ENCODE results near the gene HHEX. TPM values are rescaled to one million over a fixed set of nuclear protein-coding genes. Genes with fewer than 3 reads are reported as not detected.
"Not testable (repeated sequence)": the region's sequence is repeated elsewhere in the genome, so short reads cannot be mapped to it uniquely, and the experiment has no call there.

Gene HHEX
- total RNA-seq (2014; rRNA removed; shearing (Covaris generic)): 21.6 and 23.5 TPM in 2 replicates
- 17.8 and 30.2 TPM in 2 replicates for polyA plus RNA-seq (2014; cell fraction: nucleus; rRNA removed)

GRCh38 chr10:92689663-92690210, at the start of gene HHEX:
HHEX (plus strand) TSS chr10:92689955; CDS start chr10:92689987, 32 bp downstream.
- DNase-seq (ENCODE audit: extremely low read depth, low read depth): peak; percentile 75

DNA sequence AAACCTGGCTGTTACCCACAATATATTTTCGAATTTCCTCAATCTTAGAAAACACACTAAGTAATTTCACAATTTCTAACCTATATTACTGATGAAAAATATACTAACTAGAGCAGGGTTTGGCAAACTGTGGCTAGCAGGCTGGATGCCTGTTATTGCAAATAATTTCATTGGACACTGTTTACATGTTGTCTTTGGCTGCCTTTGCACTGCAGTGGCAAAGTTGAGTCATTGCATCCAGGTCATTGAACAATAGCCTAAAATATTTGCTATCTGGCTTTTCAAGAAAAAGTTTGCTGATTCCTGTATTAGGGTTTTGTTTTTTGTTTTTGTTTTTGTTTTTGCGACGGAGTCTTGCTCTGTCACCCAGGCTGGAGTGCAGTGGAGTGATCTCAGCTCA, 49.6 kb upstream of the HHEX start:
- DNase-seq (ENCODE audit: extremely low read depth, low read depth): peak; percentile 68

DNA sequence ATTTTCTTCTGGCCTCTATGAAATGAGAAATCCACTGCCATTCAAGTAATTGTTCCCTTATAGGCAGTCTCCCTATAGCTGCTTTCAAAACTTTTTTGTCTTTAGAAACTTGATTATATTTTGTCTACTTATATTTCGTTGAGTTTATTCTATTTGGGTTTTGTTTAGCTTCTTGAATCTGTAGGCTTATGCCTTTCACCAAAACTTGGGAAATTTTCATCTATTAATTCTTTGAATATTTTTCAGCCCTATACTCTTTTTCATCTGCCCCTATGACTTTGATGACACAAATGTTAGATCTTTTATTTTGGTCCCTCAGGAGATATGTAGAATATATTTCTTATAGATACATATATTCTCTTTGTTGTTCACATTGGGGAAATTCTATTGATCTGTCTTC, 48.3 kb upstream of the HHEX start:
- DNase-seq (ENCODE audit: extremely low read depth, low read depth): no peak

- DNase-seq (ENCODE audit: extremely low read depth, low read depth): no peak
Measured at GRCh38 chr10:92644921-92645320, 44.8 kb upstream of the HHEX start.

DNA sequence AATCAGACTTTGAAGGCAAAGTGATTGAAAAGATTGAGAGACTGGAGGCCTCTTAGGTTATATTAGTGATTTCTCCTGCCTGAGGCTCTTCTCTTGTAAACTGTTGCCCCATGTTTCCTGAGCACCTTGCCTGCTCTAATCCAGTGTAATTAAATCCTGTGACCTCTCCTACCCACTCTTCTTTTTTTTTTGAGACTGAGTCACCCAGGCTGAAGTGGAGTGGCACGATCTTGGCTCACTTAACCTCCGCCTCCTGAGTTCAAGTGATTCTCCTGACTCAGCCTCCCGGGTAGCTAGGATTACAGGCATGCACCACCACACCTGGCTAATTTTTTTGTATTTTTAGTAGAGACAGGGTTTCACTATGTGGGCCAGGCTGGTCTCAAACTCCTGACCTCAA, 38.9 kb upstream of the HHEX start:
- not testable (repeated sequence) for DNase-seq (ENCODE audit: extremely low read depth, low read depth)

DNA sequence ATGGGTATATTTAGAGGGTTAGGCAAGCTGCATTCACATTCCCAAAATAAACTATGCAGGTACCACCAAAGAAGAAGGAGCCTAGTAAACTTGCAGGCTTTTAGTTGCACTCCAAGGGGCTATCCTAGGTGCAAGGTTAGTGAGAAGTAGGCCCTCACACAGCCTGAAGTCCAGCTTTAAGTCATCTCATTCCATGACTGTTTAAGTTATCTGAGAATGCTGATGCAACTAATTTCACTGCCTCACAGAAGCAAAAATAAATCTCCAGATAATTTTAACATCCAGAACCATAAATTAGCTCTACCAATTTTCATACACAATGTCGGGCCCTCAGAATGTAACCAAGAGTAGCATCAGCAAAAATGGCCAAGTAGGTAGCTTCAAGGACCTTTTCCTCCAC, 34.3 kb upstream of the HHEX start:
- no peak for DNase-seq (ENCODE audit: extremely low read depth, low read depth)

DNA sequence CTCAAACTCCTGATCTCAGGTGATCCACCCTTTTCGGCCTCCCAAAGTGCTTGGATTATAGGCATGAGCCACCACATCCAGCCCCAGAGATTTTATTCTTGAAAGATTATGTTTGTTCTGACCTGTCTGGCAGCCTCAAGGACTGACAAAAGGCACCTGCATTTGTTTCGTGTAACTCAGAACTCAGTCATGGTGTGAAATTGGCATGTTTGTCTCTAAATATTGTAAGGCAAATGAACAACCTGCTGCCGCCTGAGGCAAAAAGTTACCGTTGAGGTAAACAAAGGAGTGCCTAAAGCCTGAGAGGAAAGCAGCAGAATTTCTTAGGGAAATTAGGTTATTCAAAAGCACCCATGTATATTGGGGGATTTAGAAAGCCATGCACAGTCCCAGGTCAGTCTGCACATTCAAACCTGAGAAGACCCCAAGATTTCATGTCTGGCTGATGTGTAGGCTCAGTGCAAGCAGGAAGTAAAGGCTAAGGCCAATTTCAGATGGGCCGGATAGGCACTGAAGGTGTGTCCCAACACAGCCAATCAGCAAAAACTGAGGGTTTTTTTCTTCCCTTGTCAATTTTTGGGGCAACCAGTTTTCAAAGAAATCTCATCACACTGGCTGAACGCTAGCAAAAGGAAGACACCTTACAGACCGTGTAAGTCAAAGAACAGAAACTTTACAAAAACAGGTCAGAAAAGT, 33.3 kb upstream of the HHEX start:
- no peak for DNase-seq (ENCODE audit: extremely low read depth, low read depth)

DNA sequence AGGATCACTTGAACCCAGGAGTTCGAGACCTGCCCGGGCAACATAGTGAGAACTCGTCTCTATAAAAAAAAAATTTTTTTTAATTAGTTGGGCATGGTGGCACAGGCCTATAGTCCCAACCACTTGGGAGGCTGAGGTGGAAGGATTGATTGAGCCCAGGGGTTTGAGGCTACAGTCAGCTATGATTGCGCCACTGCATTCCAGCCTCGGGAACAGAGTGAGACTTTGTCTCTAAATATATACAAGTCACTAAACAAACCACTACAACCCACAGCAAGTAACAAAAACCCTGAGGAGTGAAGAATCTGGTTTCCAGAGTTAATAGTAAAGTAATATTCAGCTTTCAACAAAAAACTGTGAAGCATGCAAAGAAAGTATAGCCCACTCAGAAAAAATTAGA, 32.7 kb upstream of the HHEX start:
- DNase-seq (ENCODE audit: extremely low read depth, low read depth): no peak

DNA sequence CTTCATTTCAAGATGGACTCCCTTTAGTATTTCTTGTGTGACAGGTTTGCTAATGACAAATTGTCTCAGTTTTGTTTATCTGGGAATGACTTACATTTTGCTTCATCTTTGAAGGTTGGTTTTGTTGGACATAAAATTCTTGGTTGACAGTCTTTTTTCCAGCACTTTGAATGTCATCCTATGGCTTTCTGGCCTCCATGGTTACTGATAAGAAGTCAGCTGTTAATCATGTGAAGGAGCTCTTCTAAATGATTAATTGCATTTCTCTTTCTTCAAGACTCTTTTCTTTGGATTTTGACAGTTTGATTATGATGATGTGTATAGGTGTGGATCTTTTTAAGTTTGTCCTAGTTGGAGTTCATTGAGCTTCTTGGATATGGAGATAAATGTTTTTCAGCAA, 26.9 kb upstream of the HHEX start:
- no peak for DNase-seq (ENCODE audit: extremely low read depth, low read depth)

- no peak for DNase-seq (ENCODE audit: extremely low read depth, low read depth)
Measured at GRCh38 chr10:92664322-92664721, 25.4 kb upstream of the HHEX start.

- DNase-seq (ENCODE audit: extremely low read depth, low read depth): no peak
Measured at GRCh38 chr10:92667078-92667477, 22.7 kb upstream of the HHEX start.

- DNase-seq (ENCODE audit: extremely low read depth, low read depth): no peak
Measured at GRCh38 chr10:92677708-92678107, 12.0 kb upstream of the HHEX start.

- DNase-seq (ENCODE audit: extremely low read depth, low read depth): no peak
Measured at GRCh38 chr10:92678206-92678605, 11.5 kb upstream of the HHEX start.

DNA sequence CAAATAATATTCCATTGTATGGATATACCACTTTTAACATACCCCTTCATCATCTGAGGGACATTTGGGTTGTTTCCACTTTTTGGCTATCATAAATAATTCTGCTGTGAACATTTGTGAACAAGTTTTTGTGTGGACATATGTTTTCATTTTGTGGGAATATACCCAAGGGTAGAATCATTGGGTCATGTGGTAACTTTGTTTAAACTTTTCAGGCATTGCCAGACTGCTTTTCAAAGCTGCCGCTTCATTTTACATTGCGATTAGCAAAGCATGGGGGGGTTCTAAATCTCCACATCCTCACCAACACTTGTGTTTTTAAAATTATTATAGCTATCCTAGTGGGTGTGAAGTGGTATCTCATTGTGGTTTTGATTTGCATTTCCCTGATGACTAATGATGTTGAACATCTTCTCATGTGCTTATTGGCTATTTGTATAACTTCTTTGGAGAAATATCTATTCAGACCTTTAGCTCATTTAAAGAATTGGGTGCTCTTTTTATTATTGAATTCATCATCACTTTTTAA, 8.4 kb upstream of the HHEX start:
- DNase-seq (ENCODE audit: extremely low read depth, low read depth): no peak

DNA sequence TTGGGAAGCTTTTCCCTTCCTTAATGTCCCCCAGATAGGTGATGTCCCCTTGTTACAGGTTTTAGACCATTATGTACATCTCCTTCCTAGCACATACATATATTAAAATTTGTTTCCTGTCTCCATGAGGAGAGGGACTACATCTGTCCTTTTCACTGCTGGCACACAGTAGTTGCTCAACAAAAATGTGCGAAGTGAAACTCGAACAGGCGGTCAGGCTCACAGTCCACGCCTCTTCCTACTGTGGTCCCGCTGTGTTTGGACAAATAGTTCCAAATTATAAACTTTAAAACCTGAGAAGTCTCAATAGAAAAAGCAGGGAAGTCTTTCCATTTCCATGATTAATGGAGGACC, 1.2 kb upstream of the HHEX start:
- DNase-seq (ENCODE audit: extremely low read depth, low read depth): no peak

- DNase-seq (ENCODE audit: extremely low read depth, low read depth): no peak
Measured at GRCh38 chr10:92688927-92689662, 660 bp upstream of the HHEX start.

DNA sequence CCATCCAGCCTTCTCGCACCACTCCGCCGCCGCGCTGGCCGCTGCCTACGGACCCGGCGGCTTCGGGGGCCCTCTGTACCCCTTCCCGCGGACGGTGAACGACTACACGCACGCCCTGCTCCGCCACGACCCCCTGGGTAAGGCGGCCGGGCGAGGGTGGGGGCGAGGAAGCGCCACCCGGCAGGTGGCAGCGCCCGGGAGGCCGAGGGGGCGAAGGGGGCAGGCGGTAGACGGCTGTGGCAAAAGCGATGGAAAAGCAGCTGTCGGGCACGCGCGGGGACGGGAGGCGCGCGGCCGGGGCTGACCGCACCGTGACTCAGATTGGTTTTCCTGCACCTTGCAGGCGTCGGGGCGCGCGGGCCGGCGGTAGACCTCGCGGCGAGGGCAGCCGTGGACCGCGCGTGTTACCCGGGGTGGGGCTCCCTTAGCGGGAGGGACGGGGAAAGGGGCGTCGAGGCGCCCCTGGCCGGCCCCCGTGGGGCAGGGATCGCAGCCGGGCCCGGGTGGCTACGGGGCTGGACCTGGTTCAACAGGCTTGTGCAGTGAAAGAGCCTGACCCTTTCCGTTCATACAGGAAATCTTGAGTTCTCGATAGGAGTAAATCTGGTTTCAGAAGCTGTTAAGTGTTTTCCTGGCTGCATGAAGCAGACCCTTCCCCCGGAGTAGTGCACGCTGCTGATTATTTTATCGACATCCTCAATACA, 608 bp downstream of the HHEX start:
- DNase-seq (ENCODE audit: extremely low read depth, low read depth): peak; percentile 57

DNA sequence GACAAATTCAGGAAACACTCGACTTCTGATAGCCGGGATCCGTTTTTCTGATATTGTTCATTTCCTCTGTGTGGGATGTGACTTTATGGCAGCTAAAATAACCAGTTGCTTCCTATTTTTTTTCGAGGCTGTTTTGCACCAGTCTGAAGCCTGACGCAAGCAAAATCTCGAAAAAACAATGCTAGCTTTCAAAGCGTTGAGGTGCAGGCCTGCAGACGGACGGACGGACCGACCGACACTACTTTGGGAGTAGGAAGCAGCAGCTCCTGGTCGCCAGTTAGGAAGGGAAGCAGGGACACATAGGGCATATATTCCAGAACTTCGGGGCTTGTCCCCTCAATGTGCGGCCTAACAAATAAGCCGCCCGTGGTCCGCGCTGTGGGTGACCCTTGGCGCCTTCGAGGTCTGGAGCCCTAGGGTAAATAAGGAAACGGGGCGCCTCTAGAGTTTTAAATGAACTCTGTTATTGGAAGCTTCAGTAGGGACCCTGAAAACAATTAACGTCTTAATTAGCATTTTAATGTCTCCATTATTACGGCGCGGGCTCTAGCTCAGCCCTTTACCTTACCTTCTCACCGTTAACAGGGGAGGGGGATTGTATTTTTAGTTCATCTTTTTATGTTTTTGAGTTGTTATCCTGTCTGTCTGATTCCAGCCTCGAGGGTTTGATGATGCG, 1.3 kb downstream of the HHEX start:
- DNase-seq (ENCODE audit: extremely low read depth, low read depth): no peak

DNA sequence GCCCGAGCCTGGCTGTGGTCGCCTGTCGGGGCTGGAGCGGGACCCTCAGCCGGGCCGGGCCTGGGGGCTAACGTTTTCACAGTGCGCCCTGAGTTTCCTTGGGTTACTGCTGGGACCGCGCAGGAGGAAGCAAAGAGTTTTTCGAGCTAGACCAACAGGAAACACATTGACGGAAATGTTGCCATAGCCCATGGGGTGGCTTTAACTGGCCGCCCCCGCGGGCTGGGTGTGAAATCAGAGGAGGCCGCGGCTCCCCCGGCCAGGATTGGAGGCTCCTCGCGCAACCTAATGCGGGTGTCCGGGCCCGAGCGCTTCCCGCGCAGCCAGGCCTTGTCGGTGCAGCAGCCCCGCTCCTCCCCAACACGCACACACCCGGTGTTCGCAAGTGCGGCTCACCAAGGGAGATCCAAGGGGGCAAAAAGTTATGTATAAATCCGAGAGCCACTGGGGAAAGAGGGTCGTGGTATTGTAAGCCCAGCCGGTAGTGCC, 1.9 kb downstream of the HHEX start:
- DNase-seq (ENCODE audit: extremely low read depth, low read depth): no peak

GRCh38 chr10:92692080-92692671, 2.4 kb downstream of the HHEX start:
- no peak for DNase-seq (ENCODE audit: extremely low read depth, low read depth)
